8988T (cell line): ENCODE results near the gene JAM2.
"Not testable (repeated sequence)": the region's sequence is repeated elsewhere in the genome, so short reads cannot be mapped to it uniquely, and the experiment has no call there.

Experiments
- DNase-seq: peaks from one replicate; pipeline ENCODE4 v3.0.0; 2011

The JAM2 gene

GRCh38 chr21:25646474-25646873, 7.4 kb downstream of the JAM2 start:
- no peak for DNase-seq

- no peak for DNase-seq
Measured at GRCh38 chr21:25647647-25648046, 8.6 kb downstream of the JAM2 start.

- no peak for DNase-seq
Measured at GRCh38 chr21:25649146-25649545, 10.1 kb downstream of the JAM2 start.

- DNase-seq, result no peak
Measured at GRCh38 chr21:25656412-25656811, 17.4 kb downstream of the JAM2 start.

GRCh38 chr21:25657140-25657539, 18.1 kb downstream of the JAM2 start:
- DNase-seq, result no peak

- no peak for DNase-seq
Measured at GRCh38 chr21:25658427-25659035, 19.5 kb downstream of the JAM2 start.

- DNase-seq, result no peak
Measured at GRCh38 chr21:25660233-25660632, 21.2 kb downstream of the JAM2 start.

GRCh38 chr21:25664491-25664931, 25.5 kb downstream of the JAM2 start:
- no peak for DNase-seq

- DNase-seq, result no peak
Measured at GRCh38 chr21:25670726-25671125, 31.7 kb downstream of the JAM2 start.

- no peak for DNase-seq
Measured at GRCh38 chr21:25676451-25676850, 37.4 kb downstream of the JAM2 start.

- no peak for DNase-seq
Measured at GRCh38 chr21:25682382-25682781, 43.3 kb downstream of the JAM2 start.

GRCh38 chr21:25687787-25688186, 48.7 kb downstream of the JAM2 start:
- no peak for DNase-seq

- DNase-seq, result no peak
Measured at GRCh38 chr21:25688275-25689155, 49.5 kb downstream of the JAM2 start.

GRCh38 chr21:25689226-25689625, 50.2 kb downstream of the JAM2 start:
- no peak for DNase-seq

- no peak for DNase-seq
Measured at GRCh38 chr21:25691976-25692375, 52.9 kb downstream of the JAM2 start.

GRCh38 chr21:25695461-25695860, 56.4 kb downstream of the JAM2 start:
- DNase-seq, result not testable (repeated sequence)

- no peak for DNase-seq
Measured at GRCh38 chr21:25700741-25701140, 61.7 kb downstream of the JAM2 start.

- no peak for DNase-seq
Measured at GRCh38 chr21:25701529-25701928, 62.5 kb downstream of the JAM2 start.

GRCh38 chr21:25708467-25709065, 69.5 kb downstream of the JAM2 start:
- DNase-seq, result no peak

GRCh38 chr21:25709684-25710265, 70.7 kb downstream of the JAM2 start:
- DNase-seq, result no peak

- DNase-seq, result no peak
Measured at GRCh38 chr21:25710550-25710949, 71.5 kb downstream of the JAM2 start.

- not testable (repeated sequence) for DNase-seq
Measured at GRCh38 chr21:25714066-25714465, 75.0 kb downstream of the JAM2 start.

GRCh38 chr21:25717491-25718147, 78.6 kb downstream of the JAM2 start:
- no peak for DNase-seq
